Ishikawa (cell line): ENCODE results near the gene GADD45B.
A peak's percentile ranks its signal among the peaks of the same experiment; 100 is the strongest.

ENCODE experiments used
- CEBPB ChIP-seq: IDR thresholded peaks from 2 replicates; pipeline ENCODE4 v1.6.1; 2012
- CREB1 ChIP-seq: IDR thresholded peaks from 2 replicates; pipeline ENCODE4 v1.6.1; 2012; ENCODE audit warnings: low read depth
- EGR1 ChIP-seq: IDR thresholded peaks from 2 replicates; pipeline ENCODE4 v1.6.1; 2012
- EP300 ChIP-seq: IDR thresholded peaks from 2 replicates; pipeline ENCODE4 v1.6.1; 2012; ENCODE audit warnings: borderline replicate concordance
- FOXM1 ChIP-seq: IDR thresholded peaks from 2 replicates; pipeline ENCODE4 v1.6.1; 2012; ENCODE audit warnings: low read depth, borderline replicate concordance
- NFIC ChIP-seq: IDR thresholded peaks from 2 replicates; pipeline ENCODE4 v1.6.1; 2012
- RAD21 ChIP-seq: IDR thresholded peaks from 2 replicates; pipeline ENCODE4 v1.6.1; 2012; ENCODE audit warnings: low read depth
- TAF1 ChIP-seq: IDR thresholded peaks from 2 replicates; pipeline ENCODE4 v1.6.1; 2012; ENCODE audit warnings: low read depth, mild to moderate bottlenecking
- TCF12 ChIP-seq: IDR thresholded peaks from 2 replicates; pipeline ENCODE4 v1.6.1; 2012; ENCODE audit warnings: low read depth
- TEAD4 ChIP-seq: IDR thresholded peaks from 2 replicates; pipeline ENCODE4 v1.6.1; 2012
- YY1 ChIP-seq: IDR thresholded peaks from 2 replicates; pipeline ENCODE4 v1.6.1; 2012; ENCODE audit warnings: low read depth
- ZBTB7A ChIP-seq: IDR thresholded peaks from 2 replicates; pipeline ENCODE4 v1.6.1; 2012; ENCODE audit warnings: low read depth
- TF ChIP-seq, protein P1 (sequence below): IDR thresholded peaks from 2 replicates; pipeline ENCODE4 v1.6.1; 2012; ENCODE audit warnings: low read depth, mild to moderate bottlenecking
- TF ChIP-seq, protein P2 (sequence below): IDR thresholded peaks from 2 replicates; pipeline ENCODE4 v1.6.1; 2012
- TF ChIP-seq, protein P3 (sequence below): IDR thresholded peaks from 2 replicates; pipeline ENCODE4 v1.6.1; 2012

The GADD45B gene

DNA sequence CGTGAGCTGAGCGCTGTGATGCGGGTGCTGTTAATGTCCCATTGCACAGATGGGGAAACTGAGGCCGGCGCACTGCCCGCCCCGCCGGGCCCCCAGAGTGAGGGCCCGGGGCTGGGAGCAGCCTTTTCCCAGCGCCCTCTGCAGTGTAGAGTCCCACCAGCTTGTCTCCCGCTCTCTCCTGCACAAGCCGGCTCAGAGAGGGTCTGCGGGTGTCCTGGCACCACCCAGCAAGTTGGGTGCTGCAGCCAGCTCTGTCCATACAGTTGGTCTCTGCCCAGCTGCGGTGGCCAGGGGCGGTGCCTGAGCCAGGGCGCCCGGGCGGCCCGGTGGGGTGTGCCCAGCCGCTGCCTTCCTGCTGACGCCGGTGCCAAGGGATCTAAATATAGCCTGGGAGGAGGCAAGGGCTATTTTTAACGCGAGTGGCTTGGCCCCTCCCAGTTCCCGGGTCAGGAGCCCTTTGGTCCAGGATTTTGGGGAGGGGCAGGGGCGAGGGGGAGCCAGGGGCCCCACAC lies 19.3 kb downstream of the GADD45B start:
- no peak for TF ChIP-seq ZBTB7A
- TF ChIP-seq FOXM1: no peak
- TF ChIP-seq NFIC: peak; percentile 57; the same call in 1 of the 2 replicates
- peak; percentile 31; the same call in 1 of the 2 replicates for TF ChIP-seq TCF12
- no peak; the same call in 1 of the 2 replicates for TF ChIP-seq TEAD4
- TF ChIP-seq YY1: no peak
- no peak for TF ChIP-seq EP300
- no peak for TF ChIP-seq TAF1
- TF ChIP-seq, protein P1, sequence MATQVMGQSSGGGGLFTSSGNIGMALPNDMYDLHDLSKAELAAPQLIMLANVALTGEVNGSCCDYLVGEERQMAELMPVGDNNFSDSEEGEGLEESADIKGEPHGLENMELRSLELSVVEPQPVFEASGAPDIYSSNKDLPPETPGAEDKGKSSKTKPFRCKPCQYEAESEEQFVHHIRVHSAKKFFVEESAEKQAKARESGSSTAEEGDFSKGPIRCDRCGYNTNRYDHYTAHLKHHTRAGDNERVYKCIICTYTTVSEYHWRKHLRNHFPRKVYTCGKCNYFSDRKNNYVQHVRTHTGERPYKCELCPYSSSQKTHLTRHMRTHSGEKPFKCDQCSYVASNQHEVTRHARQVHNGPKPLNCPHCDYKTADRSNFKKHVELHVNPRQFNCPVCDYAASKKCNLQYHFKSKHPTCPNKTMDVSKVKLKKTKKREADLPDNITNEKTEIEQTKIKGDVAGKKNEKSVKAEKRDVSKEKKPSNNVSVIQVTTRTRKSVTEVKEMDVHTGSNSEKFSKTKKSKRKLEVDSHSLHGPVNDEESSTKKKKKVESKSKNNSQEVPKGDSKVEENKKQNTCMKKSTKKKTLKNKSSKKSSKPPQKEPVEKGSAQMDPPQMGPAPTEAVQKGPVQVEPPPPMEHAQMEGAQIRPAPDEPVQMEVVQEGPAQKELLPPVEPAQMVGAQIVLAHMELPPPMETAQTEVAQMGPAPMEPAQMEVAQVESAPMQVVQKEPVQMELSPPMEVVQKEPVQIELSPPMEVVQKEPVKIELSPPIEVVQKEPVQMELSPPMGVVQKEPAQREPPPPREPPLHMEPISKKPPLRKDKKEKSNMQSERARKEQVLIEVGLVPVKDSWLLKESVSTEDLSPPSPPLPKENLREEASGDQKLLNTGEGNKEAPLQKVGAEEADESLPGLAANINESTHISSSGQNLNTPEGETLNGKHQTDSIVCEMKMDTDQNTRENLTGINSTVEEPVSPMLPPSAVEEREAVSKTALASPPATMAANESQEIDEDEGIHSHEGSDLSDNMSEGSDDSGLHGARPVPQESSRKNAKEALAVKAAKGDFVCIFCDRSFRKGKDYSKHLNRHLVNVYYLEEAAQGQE: no peak

DNA sequence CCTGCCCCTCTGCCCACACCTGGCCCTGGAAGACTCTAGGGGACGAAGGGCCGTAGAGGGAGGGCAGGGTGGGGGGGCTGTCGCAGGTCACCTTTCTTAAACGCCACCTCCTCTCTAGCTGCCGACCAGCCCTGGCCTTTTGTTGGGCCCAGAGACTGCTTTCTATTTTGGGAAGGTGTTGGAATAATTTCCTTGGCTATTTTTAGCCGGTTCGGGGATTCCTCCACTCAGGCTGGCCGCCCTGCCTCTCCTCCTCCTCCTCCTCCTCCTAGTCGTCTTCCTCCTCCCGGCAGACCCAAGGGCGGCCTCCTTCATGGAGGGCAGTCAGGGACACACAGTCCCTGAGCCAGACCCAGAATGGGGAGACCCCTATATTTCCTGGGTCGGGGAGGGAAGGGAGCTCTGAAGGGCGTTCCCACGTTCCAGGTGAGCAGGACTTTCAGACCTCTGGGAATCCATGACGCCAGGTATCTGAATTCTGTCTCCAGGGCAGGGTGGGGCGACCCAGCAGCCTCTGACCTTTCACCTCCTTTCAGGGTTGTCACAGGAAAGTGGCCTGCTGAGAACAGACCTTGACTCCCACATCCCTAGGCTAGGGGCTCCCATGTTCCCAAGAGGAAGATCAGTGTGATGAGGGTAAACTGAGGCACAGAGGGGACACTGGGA lies 19.9 kb downstream of the GADD45B start:
- TF ChIP-seq YY1: no peak
- TF ChIP-seq ZBTB7A: no peak
- no peak for TF ChIP-seq FOXM1
- no peak for TF ChIP-seq CREB1
- TF ChIP-seq, protein P1: no peak
- TF ChIP-seq NFIC: no peak
- TF ChIP-seq TCF12: no peak
- TF ChIP-seq EGR1: no peak
- TF ChIP-seq, protein P2, sequence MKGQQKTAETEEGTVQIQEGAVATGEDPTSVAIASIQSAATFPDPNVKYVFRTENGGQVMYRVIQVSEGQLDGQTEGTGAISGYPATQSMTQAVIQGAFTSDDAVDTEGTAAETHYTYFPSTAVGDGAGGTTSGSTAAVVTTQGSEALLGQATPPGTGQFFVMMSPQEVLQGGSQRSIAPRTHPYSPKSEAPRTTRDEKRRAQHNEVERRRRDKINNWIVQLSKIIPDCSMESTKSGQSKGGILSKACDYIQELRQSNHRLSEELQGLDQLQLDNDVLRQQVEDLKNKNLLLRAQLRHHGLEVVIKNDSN: no peak
- TF ChIP-seq, protein P3, sequence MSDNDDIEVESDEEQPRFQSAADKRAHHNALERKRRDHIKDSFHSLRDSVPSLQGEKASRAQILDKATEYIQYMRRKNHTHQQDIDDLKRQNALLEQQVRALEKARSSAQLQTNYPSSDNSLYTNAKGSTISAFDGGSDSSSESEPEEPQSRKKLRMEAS: no peak
- no peak for TF ChIP-seq TAF1
- no peak for TF ChIP-seq RAD21
- TF ChIP-seq EP300: no peak
- TF ChIP-seq CEBPB: no peak
- no peak for TF ChIP-seq TEAD4

DNA sequence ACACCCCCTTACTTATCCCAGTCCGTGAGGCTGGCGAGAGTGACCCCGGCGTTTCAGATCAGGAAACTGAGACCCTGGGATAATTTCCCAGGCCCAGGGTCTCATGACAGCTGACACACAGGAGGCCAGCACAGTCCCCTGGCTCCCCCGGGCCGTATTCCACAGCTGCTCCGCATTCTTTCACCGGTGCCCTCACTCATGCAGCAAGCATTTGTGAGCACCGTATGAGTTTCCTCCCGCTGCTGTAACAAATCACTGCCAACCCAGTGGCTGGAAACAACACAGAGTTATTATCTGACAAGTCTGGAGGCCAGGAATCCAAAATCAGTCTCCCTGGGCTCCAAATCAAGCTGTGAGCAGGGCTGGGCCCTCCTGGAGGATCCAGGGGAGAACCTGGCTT lies 21.3 kb downstream of the GADD45B start:
- no peak for TF ChIP-seq CEBPB

DNA sequence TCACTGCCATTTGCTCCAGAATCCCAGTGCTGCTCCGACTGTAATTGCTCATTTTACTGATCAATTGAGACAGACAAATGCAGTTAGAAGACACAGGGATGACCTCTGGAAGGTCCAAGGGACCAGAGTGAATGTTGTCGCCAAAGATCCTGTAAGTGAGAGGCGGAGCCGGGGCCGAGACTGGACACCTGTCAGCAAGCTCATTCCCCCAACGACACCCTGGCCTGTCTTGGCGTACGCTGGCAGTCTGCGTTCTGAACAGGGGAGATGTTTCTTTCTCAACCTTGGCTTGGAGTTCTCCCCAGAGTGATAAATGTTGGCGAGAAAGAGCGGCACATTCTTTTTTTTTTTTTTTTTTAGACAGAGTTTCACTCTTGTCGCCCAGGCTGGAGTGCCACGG lies 24.2 kb downstream of the GADD45B start:
- TF ChIP-seq TAF1 (no peak), TCF12 (no peak), FOXM1 (no peak), RAD21 (no peak), NFIC (no peak), TEAD4 (no peak), ZBTB7A (no peak), YY1 (no peak), EP300 (no peak), CREB1 (no peak)
- TF ChIP-seq, protein P3: no peak

DNA sequence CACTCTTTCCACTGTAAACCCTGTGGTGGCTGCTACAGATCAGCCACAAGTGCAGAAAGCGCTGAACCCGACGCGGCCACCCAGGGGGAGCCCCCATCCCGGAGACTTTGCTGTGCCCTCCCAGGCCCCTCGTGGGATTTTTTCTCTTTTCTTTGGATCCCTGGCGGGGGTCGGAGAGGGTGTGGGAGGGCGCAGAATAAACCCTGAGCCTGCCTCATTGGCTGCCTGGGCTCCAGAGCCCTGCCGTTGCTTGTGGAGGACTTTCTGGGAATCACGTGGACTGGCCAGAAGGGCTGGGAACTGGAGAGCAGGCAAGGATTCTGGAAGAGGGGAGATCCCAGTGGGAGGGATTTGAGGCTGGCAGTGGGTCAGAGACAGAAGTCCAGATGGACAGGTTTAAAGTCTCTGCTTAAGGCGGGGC lies 24.9 kb downstream of the GADD45B start:
- TF ChIP-seq NFIC (no peak), ZBTB7A (no peak), CREB1 (no peak), EGR1 (no peak), YY1 (no peak)
- TF ChIP-seq, protein P2: 0 out of 2 replicates have a peak, but pooled peaks have one; percentile 4

DNA sequence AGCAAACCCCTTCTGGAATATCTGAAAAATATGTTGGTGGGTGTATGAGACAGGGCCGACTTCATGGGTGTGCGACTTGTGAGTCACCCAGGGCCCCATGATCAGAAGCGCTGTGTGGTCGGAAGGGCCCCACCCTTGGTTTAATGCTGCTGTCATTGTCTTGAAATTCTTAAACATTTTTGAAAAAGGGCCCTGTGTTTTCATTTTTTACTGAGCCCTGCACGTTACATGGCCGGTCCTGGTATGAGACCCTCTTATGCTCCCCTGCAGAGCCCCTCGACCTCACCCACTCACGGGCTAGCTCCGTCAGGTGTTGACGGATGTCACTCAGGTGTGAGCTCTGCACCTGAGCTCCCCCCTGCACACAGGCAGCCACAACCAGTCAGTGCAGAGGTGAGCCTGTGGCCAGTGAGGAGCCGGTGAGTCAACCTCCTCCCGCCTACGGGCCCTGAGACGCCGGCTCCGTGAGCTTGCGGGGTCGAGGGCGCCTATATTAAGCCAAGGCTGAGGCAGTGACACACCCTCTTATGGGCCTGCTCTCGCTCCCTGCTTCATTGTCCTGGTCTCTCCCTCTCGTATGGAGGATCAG lies 27.7 kb downstream of the GADD45B start:
- TF ChIP-seq, protein P1: no peak
- TF ChIP-seq ZBTB7A: 0 out of 2 replicates have a peak, but pooled peaks have one; percentile 26
